Measurements from ENCODE around the gene RABGAP1L.
"Not testable (repeated sequence)": the region's sequence is repeated elsewhere in the genome, so short reads cannot be mapped to it uniquely, and the experiment has no call there.

RABGAP1L gene

GRCh38 chr1:174569240-174569639, 409.9 kb downstream of the RABGAP1L start:
- DNase-seq (ENCODE audit: low spot score), result no peak

- DNase-seq (ENCODE audit: low spot score), result no peak
Measured at GRCh38 chr1:174572771-174573170, 413.5 kb downstream of the RABGAP1L start.

DNA sequence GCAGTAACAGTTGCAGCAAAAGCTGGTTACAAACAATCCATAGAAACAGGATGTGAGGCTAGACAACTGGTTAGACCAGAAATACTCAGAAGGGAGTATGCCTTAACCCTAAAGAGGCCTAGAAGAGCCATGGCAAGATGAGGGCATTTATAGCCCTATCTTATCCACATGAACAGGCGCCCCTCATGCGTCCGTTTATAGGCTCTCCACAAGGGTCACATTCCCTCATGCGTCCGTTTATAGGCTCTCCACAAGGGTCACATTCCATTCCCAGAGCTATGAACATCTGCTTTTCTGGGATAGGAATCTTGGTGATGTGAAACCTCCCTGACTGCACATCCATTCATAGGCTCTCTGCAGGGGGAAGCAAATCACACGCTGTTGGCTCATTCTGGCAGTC, 416.8 kb downstream of the RABGAP1L start:
- not testable (repeated sequence) for DNase-seq (ENCODE audit: low spot score)

- DNase-seq (ENCODE audit: low spot score), result no peak
Measured at GRCh38 chr1:174577681-174578080, 418.4 kb downstream of the RABGAP1L start.

- no peak for DNase-seq (ENCODE audit: low spot score)
Measured at GRCh38 chr1:174580801-174581200, 421.5 kb downstream of the RABGAP1L start.

- DNase-seq (ENCODE audit: low spot score), result no peak
Measured at GRCh38 chr1:174583316-174583715, 424.0 kb downstream of the RABGAP1L start.

GRCh38 chr1:174584071-174584470, 424.8 kb downstream of the RABGAP1L start:
- DNase-seq (ENCODE audit: low spot score), result no peak

- not testable (repeated sequence) for DNase-seq (ENCODE audit: low spot score)
Measured at GRCh38 chr1:174588618-174589017, 429.3 kb downstream of the RABGAP1L start.

DNA sequence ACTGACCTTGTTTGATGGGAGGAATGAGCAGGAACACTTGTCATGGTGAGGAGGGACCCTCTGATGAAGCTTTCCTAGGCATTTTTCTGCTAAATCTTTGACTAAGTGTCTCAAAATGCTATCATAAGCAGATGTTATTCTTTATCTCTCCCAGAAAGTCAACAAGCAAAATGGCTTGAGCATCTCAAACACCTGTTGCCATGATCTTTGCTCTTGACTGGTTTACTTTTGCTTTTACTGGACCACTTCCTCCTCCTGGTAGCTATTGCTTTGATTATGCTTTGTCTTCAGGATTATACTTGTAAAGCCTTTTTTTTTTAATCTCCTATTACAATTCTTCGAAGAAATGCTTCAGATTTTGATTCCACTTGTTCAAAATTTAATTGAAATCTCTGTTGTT, 445.9 kb downstream of the RABGAP1L start:
- DNase-seq (ENCODE audit: low spot score), result no peak

GRCh38 chr1:174606471-174606870, 447.2 kb downstream of the RABGAP1L start:
- DNase-seq (ENCODE audit: low spot score), result no peak

DNA sequence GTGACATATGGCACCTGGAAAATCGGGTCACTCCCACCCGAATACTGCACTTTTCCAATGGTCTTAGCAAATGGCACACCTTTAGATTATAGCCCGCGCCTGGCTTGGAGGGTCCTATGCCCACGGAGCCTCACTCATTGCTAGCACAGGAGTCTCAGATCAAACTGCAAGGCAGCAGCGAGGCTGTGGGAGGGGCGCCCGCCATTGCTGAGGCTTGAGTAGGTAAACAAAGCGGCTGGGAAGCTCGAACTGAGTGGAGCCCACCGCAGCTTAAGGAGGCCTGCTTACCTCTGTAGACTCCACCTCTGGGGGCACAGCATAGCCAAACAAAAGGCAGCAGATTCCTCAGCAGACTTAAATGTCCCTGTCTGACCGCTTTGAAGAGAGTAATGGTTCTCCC, 458.6 kb downstream of the RABGAP1L start:
- DNase-seq (ENCODE audit: low spot score), result not testable (repeated sequence)

DNA sequence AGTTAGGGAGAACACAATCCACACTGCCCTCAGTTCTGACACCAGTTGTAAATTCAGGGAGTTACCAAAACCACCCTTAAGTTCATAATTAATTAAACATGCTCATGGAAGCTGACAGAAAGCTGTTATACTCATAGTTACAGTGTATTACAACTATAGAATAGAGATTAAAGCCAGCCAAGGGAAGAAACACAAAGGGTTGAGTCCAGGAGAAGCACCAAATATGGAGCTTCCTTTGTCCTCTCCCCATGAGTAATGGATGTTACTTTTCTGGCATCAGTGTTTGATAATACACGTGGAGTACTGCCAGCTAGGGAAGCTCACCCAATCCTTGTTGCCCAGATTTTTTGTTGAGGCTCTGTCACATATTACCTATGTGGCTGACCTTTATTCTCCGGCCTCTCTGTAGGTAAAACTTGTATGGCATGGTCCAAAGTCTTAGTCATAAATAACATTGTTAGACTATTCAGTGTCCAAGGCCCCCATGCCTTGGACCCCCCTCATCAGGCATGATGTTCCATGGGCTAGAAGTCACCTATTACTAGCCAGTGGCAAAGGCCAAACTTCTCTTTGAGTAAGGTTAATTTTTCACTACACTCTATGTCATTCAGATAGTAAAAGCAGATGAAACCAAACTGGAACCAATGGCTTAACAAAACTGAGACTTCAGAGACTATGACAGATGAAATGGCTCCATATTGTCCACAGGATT, 464.2 kb downstream of the RABGAP1L start:
- no peak for DNase-seq (ENCODE audit: low spot score)

GRCh38 chr1:174626031-174627025, 467.0 kb downstream of the RABGAP1L start:
- no peak for DNase-seq (ENCODE audit: low spot score)

DNA sequence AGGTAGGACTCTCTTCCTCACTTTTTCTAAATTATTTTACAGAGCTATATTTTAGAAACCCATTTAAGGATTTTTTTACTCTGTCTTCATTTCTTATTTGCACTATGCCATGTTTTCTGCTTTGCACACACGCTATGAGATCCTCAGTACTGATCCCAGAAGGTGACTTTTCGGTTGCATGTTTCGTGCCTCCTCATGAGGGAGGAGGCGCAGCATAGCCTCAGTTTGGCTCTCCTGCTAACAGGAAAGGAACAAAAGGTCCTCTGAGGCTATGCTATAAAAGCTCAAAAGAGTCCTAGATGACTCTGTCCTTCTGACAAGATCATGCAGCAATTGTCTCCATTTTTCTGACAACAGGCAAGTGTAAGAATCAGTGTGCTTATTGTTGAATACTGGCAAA, 478.2 kb downstream of the RABGAP1L start:
- DNase-seq (ENCODE audit: low spot score), result peak; percentile 7

DNA sequence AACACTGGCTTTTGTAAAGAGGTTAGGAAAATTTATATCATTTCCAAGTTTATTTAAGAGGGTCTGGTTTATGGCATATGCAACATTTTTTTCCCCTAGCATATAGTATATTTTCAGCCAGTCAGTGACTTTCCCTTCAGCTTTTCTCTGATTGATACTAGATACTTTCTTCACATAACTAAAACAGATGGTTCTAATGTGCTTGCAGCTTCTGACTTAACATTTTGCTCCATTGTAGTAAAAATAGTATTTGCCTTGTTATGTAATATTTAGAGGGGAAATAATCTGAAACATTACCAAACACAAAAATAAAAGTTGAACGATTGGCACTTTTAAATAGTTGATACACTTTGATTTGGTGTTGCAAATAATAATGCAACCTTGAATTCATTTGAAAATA, 480.1 kb downstream of the RABGAP1L start:
- DNase-seq (ENCODE audit: low spot score), result peak; percentile 4

DNA sequence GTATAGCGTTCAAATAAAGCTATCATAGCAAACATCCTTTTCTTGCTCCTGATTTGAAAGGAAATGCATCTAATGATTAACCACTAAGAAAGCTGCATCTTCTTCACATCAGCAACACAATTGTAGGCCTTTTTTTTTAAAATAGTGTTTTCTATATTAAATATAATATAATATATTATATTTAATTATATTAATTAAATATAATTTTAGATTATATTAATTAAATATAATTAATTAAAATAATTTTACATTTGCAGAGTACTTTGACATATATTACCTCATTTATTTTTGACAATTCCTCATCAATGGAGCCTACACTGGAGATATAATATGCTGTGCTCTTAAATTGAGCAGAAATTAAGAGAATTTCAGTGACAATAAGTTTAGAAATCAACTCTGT, 481.5 kb downstream of the RABGAP1L start:
- no peak for DNase-seq (ENCODE audit: low spot score)

DNA sequence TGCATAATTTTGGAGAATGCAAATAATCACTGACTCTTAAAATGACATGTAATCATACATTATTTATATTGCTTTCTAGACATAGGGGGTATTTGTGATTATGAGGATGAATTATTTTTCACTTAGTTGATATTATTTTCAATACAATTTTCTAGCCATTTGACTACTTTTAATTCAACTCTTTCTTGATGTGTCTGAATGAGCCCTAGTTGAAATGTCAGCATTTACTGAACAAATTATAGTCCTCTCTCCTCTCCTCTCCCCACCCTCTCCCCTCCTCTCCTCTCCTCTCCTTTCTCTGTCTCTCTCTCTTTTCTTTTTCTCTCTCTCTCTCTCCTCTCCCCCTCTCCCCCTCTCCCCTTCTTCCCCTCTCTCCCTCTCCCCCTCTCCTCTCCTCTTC, 483.1 kb downstream of the RABGAP1L start:
- DNase-seq (ENCODE audit: low spot score), result no peak

- no peak for DNase-seq (ENCODE audit: low spot score)
Measured at GRCh38 chr1:174643206-174643605, 483.9 kb downstream of the RABGAP1L start.

DNA sequence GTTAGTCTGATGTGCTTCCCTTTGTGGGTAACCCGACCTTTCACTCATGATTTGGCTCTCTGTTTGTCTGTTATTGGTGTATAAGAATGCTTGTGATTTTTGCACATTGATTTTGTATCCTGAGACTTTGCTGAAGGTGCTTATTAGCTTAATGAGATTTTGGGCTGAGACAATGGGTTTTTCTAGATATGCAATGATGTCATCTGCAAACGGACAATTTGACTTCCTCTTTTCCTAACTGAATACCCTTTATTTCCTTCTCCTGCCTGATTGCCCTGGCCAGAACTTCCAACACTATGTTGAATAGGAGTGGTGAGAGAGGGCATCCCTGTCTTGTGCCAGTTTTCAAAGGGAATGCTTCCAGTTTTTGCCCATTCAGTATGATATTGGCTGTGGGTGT, 490.3 kb downstream of the RABGAP1L start:
- not testable (repeated sequence) for DNase-seq (ENCODE audit: low spot score)

GRCh38 chr1:174652569-174653280, 493.4 kb downstream of the RABGAP1L start:
- no peak for DNase-seq (ENCODE audit: low spot score)

- DNase-seq (ENCODE audit: low spot score), result no peak
Measured at GRCh38 chr1:174654560-174654959, 495.2 kb downstream of the RABGAP1L start.

- no peak for DNase-seq (ENCODE audit: low spot score)
Measured at GRCh38 chr1:174656409-174657059, 497.2 kb downstream of the RABGAP1L start.

Measured in Ammon's horn (tissue), 1 donor.